Hepatocyte (in vitro differentiated cells): Measurements from ENCODE around the gene SLC1A5. TPM values are rescaled to one million over a fixed set of nuclear protein-coding genes. Genes with fewer than 3 reads are reported as not detected.
A peak's percentile ranks its signal among the peaks of the same experiment; 100 is the strongest.

Source experiments
- DNase-seq: peaks from one replicate; pipeline ENCODE4 v3.0.0-alpha.2; 2016; ENCODE audit warnings: low spot score
- H2AFZ ChIP-seq: fragments of 200-600 bp; sonication (generic); 2 replicates; pipeline ENCODE4 v1.6.0; 2016; ENCODE audit warnings: antibody characterized with exemption, mild to moderate bottlenecking
- H3K27ac ChIP-seq: fragments of 200-600 bp; sonication (generic); 2 replicates; pipeline ENCODE4 v1.5.1; 2016; ENCODE audit warnings: mild to moderate bottlenecking
- H3K27me3 ChIP-seq: fragments of 200-600 bp; sonication (generic); 2 replicates; pipeline ENCODE4 v1.6.1; 2016
- H3K36me3 ChIP-seq: fragments of 200-600 bp; sonication (generic); replicated peaks from 2 replicates; pipeline ENCODE4 v1.5.1; 2016; ENCODE audit warnings: low read depth; ENCODE audit not compliant: insufficient read depth
- H3K4me1 ChIP-seq: fragments of 200-600 bp; sonication (generic); 2 replicates; pipeline ENCODE4 v1.5.1; 2016; ENCODE audit warnings: mild to moderate bottlenecking, moderate library complexity; ENCODE audit not compliant: insufficient read depth
- H3K4me2 ChIP-seq: fragments of 200-600 bp; sonication (generic); 2 replicates; pipeline ENCODE4 v1.6.0; 2016
- H3K4me3 ChIP-seq: fragments of 200-600 bp; sonication (generic); 2 replicates; pipeline ENCODE4 v1.5.1; 2016; ENCODE audit warnings: mild to moderate bottlenecking
- H3K79me2 ChIP-seq: fragments of 200-600 bp; sonication (generic); 2 replicates; pipeline ENCODE4 v1.6.0; 2017; ENCODE audit warnings: mild to moderate bottlenecking
- H3K9me2 ChIP-seq: fragments of 200-600 bp; sonication (generic); replicated peaks from 2 replicates; pipeline ENCODE4 v1.6.0; 2017; ENCODE audit warnings: mild to moderate bottlenecking; ENCODE audit not compliant: insufficient read depth
- H3K9me3 ChIP-seq: fragments of 200-600 bp; sonication (generic); 2 replicates; pipeline ENCODE4 v1.5.1; 2016; ENCODE audit warnings: low read depth, mild to moderate bottlenecking
- H4K20me1 ChIP-seq: fragments of 200-600 bp; sonication (generic); 2 replicates; pipeline ENCODE4 v1.6.0; 2016; ENCODE audit warnings: mild to moderate bottlenecking; ENCODE audit not compliant: insufficient read depth, poor library complexity, severe bottlenecking
- CTCF ChIP-seq: fragments of 200-600 bp; sonication (generic); IDR thresholded peaks from 2 replicates; pipeline ENCODE4 v1.5.1; 2016; ENCODE audit warnings: antibody characterized with exemption, mild to moderate bottlenecking; ENCODE audit not compliant: poor library complexity
- EZH2 ChIP-seq: fragments of 200-600 bp; sonication (generic); IDR thresholded peaks from 2 replicates; pipeline ENCODE4 v1.6.1; 2016; ENCODE audit warnings: antibody characterized with exemption, mild to moderate bottlenecking, borderline replicate concordance
- EZH2phosphoT487 ChIP-seq: fragments of 200-600 bp; sonication (generic); IDR thresholded peaks from one replicate; pipeline ENCODE4 v1.6.1; 2018; ENCODE audit warnings: antibody characterized with exemption, mild to moderate bottlenecking, low read depth, moderate library complexity; ENCODE audit not compliant: unreplicated experiment, severe bottlenecking
- WGBS: methylation state at CpG from one replicate; pipeline ENCODE4 v1.1.6; 2016; ENCODE audit warnings: low lambda C conversion rate; ENCODE audit errors: missing lambda C conversion rate; 5-methylcytosine and 5-hydroxymethylcytosine counted together
- polyA plus RNA-seq: library from polyadenylated mRNA; unstranded; fragments of >200 nt; fragmentation: Nextera tagmentation; extraction: Ambion mirVana; gene quantifications from 2 replicates; pipeline ENCODE4 v1.2.1, GENCODE V29; 2016
- total RNA-seq: library from RNA; depleted of rRNA; stranded (reverse); fragments of >200 nt; gene quantifications from 2 replicates; pipeline ENCODE4 v1.2.3, GENCODE V29; 2014

SLC1A5 gene
- total and polyA plus RNA-seq, 2 experiments from 2014 or later = 87.9 to 171 TPM

- Histone ChIP-seq H3K36me3 (no peaks in the 10 kb centered on the region), H3K27me3 (no peaks in the 10 kb centered on the region)
- 93% methylated on average over 21 of the region's 21 CpGs for WGBS
Observed at GRCh38 chr19:46748325-46749109, 39.9 kb downstream of the SLC1A5 start.

GRCh38 chr19:46746281-46747057, 41.9 kb downstream of the SLC1A5 start, which contains the start of gene STRN4:
STRN4 (minus strand) TSS chr19:46746450; CDS start chr19:46746430, 20 bp downstream.
- no peak for TF ChIP-seq CTCF
- TF ChIP-seq EZH2 = no peak
- TF ChIP-seq EZH2phosphoT487 = no peak
- Histone ChIP-seq H3K9me2 (no peaks in the 10 kb centered on the region), H3K4me3 (peak within 1 kb of the TSS; percentile 100), H3K9me3 (no peaks in the 10 kb centered on the region), H3K4me1 (peaks cover 11% of the 10 kb centered on the region), H4K20me1 (peaks cover 43% of the 10 kb centered on the region), H3K4me2 (peak within 1 kb of the TSS; percentile 97), H3K27ac (peak within 1 kb of the TSS; percentile 96), H3K27me3 (no peaks in the 10 kb centered on the region), H2AFZ (peak within 1 kb of the TSS; percentile 94), H3K36me3 (no peaks in the 10 kb centered on the region), H3K79me2 (peaks cover 63% of the 10 kb centered on the region)
- peak; percentile 87 for DNase-seq
- 3% methylated on average over 8 of the region's 74 CpGs for WGBS

More at GRCh38 chr19:46748325-46749109, 39.9 kb downstream of the SLC1A5 start:
- Histone ChIP-seq H2AFZ (no peak overlapping the region), H4K20me1 (peaks cover 23% of the 10 kb centered on the region), H3K79me2 (peaks cover 42% of the 10 kb centered on the region), H3K27ac (no peak overlapping the region), H3K4me3 (no peak overlapping the region), H3K4me1 (peaks cover 11% of the 10 kb centered on the region), H3K9me3 (no peaks in the 10 kb centered on the region), H3K4me2 (no peak overlapping the region), H3K9me2 (no peaks in the 10 kb centered on the region)
- DNase-seq = peak; percentile 78
- TF ChIP-seq EZH2phosphoT487 = no peak
- TF ChIP-seq CTCF = peak; percentile 63

GRCh38 chr19:46745521-46746280, 42.7 kb downstream of the SLC1A5 start, which contains the start of gene FKRP:
FKRP (plus strand) TSS chr19:46746057; CDS start chr19:46755451, 9,394 bp downstream.
- Histone ChIP-seq H3K27ac (peak within 1 kb of the TSS; percentile 96), H3K27me3 (no peaks in the 10 kb centered on the region), H3K79me2 (peaks cover 70% of the 10 kb centered on the region), H3K36me3 (no peaks in the 10 kb centered on the region), H3K4me3 (peak within 1 kb of the TSS; percentile 100), H3K9me3 (no peaks in the 10 kb centered on the region), H2AFZ (peak within 1 kb of the TSS; percentile 94), H3K4me2 (peak within 1 kb of the TSS; percentile 97), H3K4me1 (peaks cover 11% of the 10 kb centered on the region), H3K9me2 (no peaks in the 10 kb centered on the region), H4K20me1 (peaks cover 51% of the 10 kb centered on the region)
- TF ChIP-seq EZH2 (no peak), CTCF (no peak), EZH2phosphoT487 (no peak)
- WGBS = 0% methylated on average over 12 of the region's 68 CpGs
- DNase-seq = peak; percentile 60
